Tibial nerve (tissue), 4 donors: ENCODE results near the gene IRF1. TPM values are rescaled to one million over a fixed set of nuclear protein-coding genes. Genes with fewer than 3 reads are reported as not detected.
A peak's percentile ranks its signal among the peaks of the same experiment; 100 is the strongest.

Source experiments
- DNase-seq, 2 donors: peaks; one replicate each; pipeline ENCODE4 v3.0.0-alpha.2; 2019; ENCODE audit warnings: low spot score in 2 of 2
- H3K27ac ChIP-seq, 4 donors: fragments of 200-600 bp; sonication (generic) in 3 of 4; one replicate each; pipeline ENCODE4 v1.5.1; 2017 to 2019; ENCODE audit warnings: mild to moderate bottlenecking in 1 of 4
- H3K27me3 ChIP-seq, 2 donors: fragments of 200-600 bp; sonication (generic) in 1 of 2; one replicate each; pipeline versions ENCODE4 v1.5.1 to v1.6.0; 2017 to 2019
- H3K36me3 ChIP-seq, 3 donors: fragments of 200-600 bp; sonication (generic); one replicate each; pipeline ENCODE4 v1.5.1; 2018 to 2019
- H3K4me1 ChIP-seq, 4 donors: fragments of 200-600 bp; sonication (generic) in 3 of 4; one replicate each; pipeline ENCODE4 v1.5.1; 2017 to 2019
- H3K4me3 ChIP-seq, 4 donors: fragments of 200-600 bp; sonication (generic) in 3 of 4; one replicate each; pipeline ENCODE4 v1.5.1; 2017 to 2019; ENCODE audit warnings: mild to moderate bottlenecking in 1 of 4, moderate library complexity in 1 of 4
- H3K9me3 ChIP-seq, 4 donors: fragments of 200-600 bp; sonication (generic) in 3 of 4; one replicate each; pipeline ENCODE4 v1.5.1; 2017 to 2019
- EP300 ChIP-seq, 2 donors: sonication (generic); formaldehyde crosslinking; IDR thresholded peaks; one replicate each; pipeline ENCODE4 v1.6.1; 2017; ENCODE audit warnings: antibody characterized with exemption in 2 of 2, mild to moderate bottlenecking in 1 of 2
- POLR2A ChIP-seq, 2 donors: fragments of 450-650 bp; IDR thresholded peaks; one replicate each; pipeline ENCODE4 v1.6.1; 2017; ENCODE audit warnings: antibody characterized with exemption in 2 of 2, mild to moderate bottlenecking in 2 of 2, moderate library complexity in 2 of 2
- WGBS, 2 donors: methylation state at CpG; one replicate each; pipeline ENCODE4 v1.1.5; 2018; 5-methylcytosine and 5-hydroxymethylcytosine counted together
- small RNA-seq: library from RNA; depleted of rRNA; stranded (forward); fragments of <200 nt; gene quantifications from one replicate; pipeline ENCODE3, GENCODE V24; 2016
- total RNA-seq, 4 donors: library from RNA; depleted of rRNA; stranded (reverse); fragments of >200 nt; gene quantifications; one replicate each; pipeline ENCODE4 v1.1.0, GENCODE V29; 2016
- TF ChIP-seq, protein P1 (sequence below), 5 experiments: fragments of 200-600 bp in 3 of 5; fragments of 450-650 bp in 2 of 5; sonication (generic) in 3 of 5; IDR thresholded peaks; one replicate each; pipeline ENCODE4 v1.5.1; 2016 to 2019; ENCODE audit warnings: antibody characterized with exemption in 5 of 5, mild to moderate bottlenecking in 3 of 5, moderate library complexity in 2 of 5

The IRF1 gene
- total RNA-seq, 4 donors from 2014 or later, result 15.1 to 36.9 (median 28.4) TPM

DNA sequence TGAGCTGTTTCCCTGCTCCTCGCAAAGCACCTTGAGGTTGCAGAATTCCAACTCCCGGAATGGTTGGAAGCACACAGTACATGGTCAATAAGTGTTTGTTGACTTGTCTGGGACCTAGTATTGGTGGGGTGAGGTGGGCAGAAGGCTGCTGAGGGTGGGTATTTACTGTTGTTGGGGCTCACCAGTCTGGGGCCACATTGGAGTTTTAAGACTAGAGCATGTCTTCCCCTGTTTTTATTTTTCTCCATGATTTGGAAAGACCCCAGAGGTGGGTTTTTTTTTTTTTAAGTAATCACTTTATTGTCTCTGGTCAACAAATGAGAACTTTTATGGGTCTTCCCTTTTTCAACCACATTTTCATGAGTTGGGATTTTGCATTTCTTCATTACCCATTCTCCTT lies 55.1 kb downstream of the IRF1 start:
- H3K4me3 ChIP-seq, result no peak overlapping the region
- no peak overlapping the region for H3K27ac ChIP-seq
- TF ChIP-seq POLR2A (IDR thresholded peaks at IDR 0.05), result no peak
- TF ChIP-seq, protein P1, sequence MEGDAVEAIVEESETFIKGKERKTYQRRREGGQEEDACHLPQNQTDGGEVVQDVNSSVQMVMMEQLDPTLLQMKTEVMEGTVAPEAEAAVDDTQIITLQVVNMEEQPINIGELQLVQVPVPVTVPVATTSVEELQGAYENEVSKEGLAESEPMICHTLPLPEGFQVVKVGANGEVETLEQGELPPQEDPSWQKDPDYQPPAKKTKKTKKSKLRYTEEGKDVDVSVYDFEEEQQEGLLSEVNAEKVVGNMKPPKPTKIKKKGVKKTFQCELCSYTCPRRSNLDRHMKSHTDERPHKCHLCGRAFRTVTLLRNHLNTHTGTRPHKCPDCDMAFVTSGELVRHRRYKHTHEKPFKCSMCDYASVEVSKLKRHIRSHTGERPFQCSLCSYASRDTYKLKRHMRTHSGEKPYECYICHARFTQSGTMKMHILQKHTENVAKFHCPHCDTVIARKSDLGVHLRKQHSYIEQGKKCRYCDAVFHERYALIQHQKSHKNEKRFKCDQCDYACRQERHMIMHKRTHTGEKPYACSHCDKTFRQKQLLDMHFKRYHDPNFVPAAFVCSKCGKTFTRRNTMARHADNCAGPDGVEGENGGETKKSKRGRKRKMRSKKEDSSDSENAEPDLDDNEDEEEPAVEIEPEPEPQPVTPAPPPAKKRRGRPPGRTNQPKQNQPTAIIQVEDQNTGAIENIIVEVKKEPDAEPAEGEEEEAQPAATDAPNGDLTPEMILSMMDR (IDR thresholded peaks at IDR 0.05), result no peak
- no peak for TF ChIP-seq EP300 (IDR thresholded peaks at IDR 0.05)
- H3K4me1 ChIP-seq, result peaks cover 3 to 84% (median 55%) of the 10 kb centered on the region in 4 donors
- no peaks in the 10 kb centered on the region for H3K27me3 ChIP-seq
- DNase-seq, result no peak
- no peaks in the 10 kb centered on the region for H3K9me3 ChIP-seq
- 94 to 97% methylated on average over 2 of the region's 2 CpGs for WGBS, 2 donors
- H3K36me3 ChIP-seq, result peaks cover 0 to 3% (median 0%) of the 10 kb centered on the region in 3 donors

DNA sequence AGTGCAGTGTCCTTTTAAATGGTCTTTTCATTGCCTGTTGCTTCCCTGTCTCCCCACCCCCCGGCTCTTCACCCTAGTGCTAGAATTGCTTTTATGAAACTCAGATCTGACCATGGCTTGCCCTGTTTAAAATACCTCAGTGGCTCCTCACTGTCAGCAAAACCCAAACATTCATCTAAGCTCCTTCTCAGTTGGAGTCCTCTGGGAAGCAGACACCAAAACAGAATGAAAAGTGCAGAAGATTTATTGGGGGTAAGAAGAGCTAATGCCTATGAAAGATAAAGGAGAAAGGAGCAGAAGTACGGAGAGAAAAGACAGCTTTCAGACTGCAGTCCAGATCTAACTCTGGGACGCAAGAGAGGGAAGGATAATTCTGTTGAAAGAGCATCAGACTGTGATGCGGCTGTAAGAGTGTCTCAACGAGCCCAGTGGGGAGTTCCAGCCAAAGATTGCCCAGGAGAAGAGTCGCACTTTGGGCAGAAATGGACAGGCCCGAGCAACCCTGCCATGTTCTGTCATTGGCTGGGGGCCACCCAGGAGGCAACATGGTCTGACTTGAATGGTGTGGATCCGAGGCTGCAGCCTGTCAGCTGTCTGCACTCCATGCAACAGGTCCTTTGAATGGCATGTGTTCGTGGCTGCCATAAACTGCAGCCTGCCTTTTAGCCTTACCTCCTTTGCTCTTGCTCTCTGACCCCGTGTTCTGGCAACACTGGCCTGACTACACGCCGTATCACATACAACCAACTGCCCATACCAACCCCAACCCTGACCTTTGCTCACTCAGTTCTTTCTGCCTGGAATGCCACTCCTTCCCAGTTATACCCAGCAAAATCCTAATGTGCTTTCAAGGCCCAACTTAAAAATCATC lies 55.9 kb downstream of the IRF1 start:
- TF ChIP-seq, protein P1 (IDR thresholded peaks at IDR 0.05), result no peak
- no peak for TF ChIP-seq EP300 (IDR thresholded peaks at IDR 0.05)
- TF ChIP-seq POLR2A (IDR thresholded peaks at IDR 0.05), result no peak
- no peak for DNase-seq
- Histone ChIP-seq H3K9me3 (no peaks in the 10 kb centered on the region), H3K4me3 (no peak overlapping the region), H3K4me1 (peaks cover 3 to 84% (median 52%) of the 10 kb centered on the region in 4 donors), H3K36me3 (peaks cover 0 to 3% (median 0%) of the 10 kb centered on the region in 3 donors), H3K27me3 (no peaks in the 10 kb centered on the region), H3K27ac (no peak overlapping the region)
- WGBS, 2 donors, result 63 to 66% methylated on average over 12 of the region's 12 CpGs

DNA sequence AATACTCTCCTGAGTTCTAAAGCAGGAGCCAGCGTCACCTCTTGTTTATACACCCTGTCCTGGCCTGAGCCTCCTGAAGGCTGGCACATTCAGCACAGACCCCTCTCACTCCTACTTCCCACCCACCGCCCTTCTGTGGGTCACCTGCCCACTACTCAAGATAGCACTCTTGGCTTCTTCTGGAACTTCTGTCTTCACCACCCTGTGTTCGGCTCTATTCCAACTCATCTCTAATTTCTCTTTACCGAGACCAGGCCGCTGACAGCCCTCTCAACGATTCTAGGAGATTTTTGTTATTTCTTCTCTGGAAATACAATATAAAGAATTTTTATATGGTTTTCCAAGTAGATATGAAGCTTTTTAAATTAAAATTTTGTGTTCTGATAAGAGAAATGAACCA lies 57.4 kb downstream of the IRF1 start:
- Histone ChIP-seq H3K36me3 (peaks cover 0 to 3% (median 0%) of the 10 kb centered on the region in 3 donors), H3K27me3 (no peaks in the 10 kb centered on the region), H3K4me3 (no peak overlapping the region), H3K27ac (peak overlapping the region in 1 of 4 donors; percentile 40), H3K9me3 (no peaks in the 10 kb centered on the region), H3K4me1 (peaks cover 3 to 84% (median 47%) of the 10 kb centered on the region in 4 donors)
- TF ChIP-seq POLR2A (IDR thresholded peaks at IDR 0.05) (no peak), EP300 (IDR thresholded peaks at IDR 0.05) (no peak)
- TF ChIP-seq, protein P1 (IDR thresholded peaks at IDR 0.05), result no peak
- 94 to 96% methylated on average over 6 of the region's 6 CpGs for WGBS, 2 donors
- DNase-seq, result no peak

DNA sequence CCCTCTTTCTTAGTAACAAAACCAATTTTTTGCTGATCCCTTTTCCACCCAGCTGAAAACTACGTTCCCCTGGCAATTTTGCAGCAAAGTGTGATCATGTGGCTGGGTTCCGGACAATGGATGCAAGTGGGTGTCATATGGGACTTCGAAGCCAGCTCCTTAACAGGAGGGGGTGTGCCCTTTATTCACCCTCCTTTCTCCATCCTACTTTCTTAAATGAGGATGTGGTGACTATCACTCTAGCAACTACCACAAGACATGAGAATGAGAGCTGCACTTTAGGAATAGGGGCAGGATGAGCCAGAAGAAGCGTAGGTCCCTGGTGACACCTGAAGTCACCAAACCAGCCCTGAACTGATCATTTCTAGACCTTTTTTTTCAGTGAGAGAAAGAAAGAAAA lies 58.9 kb downstream of the IRF1 start:
- Histone ChIP-seq H3K4me1 (peaks cover 0 to 84% (median 47%) of the 10 kb centered on the region in 4 donors), H3K9me3 (no peaks in the 10 kb centered on the region), H3K4me3 (no peak overlapping the region), H3K27ac (no peak overlapping the region), H3K36me3 (peaks cover 0 to 3% (median 0%) of the 10 kb centered on the region in 3 donors), H3K27me3 (no peaks in the 10 kb centered on the region)
- 66 to 72% methylated on average over 4 of the region's 4 CpGs for whole genome bisulfite sequencing, 2 donors
- no peak for DNase-seq
- TF ChIP-seq, protein P1 (IDR thresholded peaks at IDR 0.05), result no peak
- TF ChIP-seq POLR2A (IDR thresholded peaks at IDR 0.05), result no peak
- no peak for TF ChIP-seq EP300 (IDR thresholded peaks at IDR 0.05)

Small RNA genes within 50 kb of the gene (small RNA-seq; reads per million reads assigned to genes)
- not detected for gene RF00019

Other genes with a start within 250 kb of the IRF1 start
- gene PDLIM4, start 233.1 kb downstream of the IRF1 start, total RNA-seq, result 10 to 100 TPM; 32.4 to 90.9 (median 50.8) TPM
- gene SLC22A4, start 196.4 kb downstream of the IRF1 start, total RNA-seq, result 1 to 10 TPM; 1.9 to 4.2 (median 2.5) TPM
- gene SLC22A5, start 121.1 kb downstream of the IRF1 start, total RNA-seq, result 10 to 100 TPM; 11.3 to 19.0 (median 16.3) TPM
- gene IL5, start 52.7 kb upstream of the IRF1 start, total RNA-seq, result not detected
- 10 to 100 TPM; 36.5 to 40.5 (median 39.2) TPM for gene RAD50, start 66.2 kb upstream of the IRF1 start, total RNA-seq
- under 1 TPM in 2 of 4 donors, not detected in 2; 0.44 to 0.98 TPM for gene IL13, start 167.4 kb upstream of the IRF1 start, total RNA-seq
- not detected for gene IL4, start 183.2 kb upstream of the IRF1 start, total RNA-seq
- 10 to 100 TPM in 3 of 4 donors, 1 to 10 TPM in 1; 8.4 to 11.6 (median 10.7) TPM for gene KIF3A, start 246.8 kb upstream of the IRF1 start, total RNA-seq